ENCODE measurements around the gene TRMO.

TRMO gene, protein sequence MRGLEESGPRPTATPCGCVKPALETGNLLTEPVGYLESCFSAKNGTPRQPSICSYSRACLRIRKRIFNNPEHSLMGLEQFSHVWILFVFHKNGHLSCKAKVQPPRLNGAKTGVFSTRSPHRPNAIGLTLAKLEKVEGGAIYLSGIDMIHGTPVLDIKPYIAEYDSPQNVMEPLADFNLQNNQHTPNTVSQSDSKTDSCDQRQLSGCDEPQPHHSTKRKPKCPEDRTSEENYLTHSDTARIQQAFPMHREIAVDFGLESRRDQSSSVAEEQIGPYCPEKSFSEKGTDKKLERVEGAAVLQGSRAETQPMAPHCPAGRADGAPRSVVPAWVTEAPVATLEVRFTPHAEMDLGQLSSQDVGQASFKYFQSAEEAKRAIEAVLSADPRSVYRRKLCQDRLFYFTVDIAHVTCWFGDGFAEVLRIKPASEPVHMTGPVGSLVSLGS

DNA sequence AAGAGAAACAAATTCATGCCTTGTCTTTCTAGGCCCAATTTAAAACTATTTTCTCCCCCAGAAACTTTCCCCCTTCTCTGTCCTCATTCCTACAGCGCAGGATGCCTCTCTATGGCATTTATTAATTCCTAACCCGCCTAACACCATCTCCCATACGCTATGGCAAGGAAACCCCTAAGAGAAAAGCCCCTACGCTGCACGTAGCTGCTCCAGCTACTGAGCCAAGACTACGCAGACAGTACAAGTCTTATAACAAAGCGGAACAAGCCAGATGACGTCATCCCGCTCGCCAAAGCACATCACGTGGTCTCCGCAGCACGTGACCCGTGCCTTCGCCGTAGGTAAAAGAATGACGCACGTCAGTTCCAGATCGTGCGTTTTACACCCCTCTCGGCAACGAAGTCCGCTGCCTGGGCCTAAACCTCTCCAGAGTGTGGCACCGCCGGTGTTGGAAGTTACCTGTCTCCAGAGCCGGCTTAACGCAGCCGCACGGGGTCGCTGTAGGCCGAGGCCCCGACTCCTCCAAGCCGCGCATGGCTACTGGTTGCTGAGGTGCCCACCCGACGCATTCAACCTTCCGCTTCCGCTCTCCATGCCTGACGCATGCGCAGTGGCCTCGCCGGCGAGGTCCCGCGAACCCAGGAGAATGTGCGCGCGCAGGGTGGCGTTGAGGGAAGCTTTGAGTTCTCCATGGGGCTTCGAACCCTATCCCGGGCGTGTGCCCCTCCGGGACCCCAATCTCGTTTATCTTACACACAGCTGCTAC is at the start of gene TRMO:
Gene TRMO, minus strand, starts transcription at position 542 of the 766 bp plus-strand sequence. Its CDS starts 7 bp downstream, at position 535.
- TF ChIP-seq, protein P1, sequence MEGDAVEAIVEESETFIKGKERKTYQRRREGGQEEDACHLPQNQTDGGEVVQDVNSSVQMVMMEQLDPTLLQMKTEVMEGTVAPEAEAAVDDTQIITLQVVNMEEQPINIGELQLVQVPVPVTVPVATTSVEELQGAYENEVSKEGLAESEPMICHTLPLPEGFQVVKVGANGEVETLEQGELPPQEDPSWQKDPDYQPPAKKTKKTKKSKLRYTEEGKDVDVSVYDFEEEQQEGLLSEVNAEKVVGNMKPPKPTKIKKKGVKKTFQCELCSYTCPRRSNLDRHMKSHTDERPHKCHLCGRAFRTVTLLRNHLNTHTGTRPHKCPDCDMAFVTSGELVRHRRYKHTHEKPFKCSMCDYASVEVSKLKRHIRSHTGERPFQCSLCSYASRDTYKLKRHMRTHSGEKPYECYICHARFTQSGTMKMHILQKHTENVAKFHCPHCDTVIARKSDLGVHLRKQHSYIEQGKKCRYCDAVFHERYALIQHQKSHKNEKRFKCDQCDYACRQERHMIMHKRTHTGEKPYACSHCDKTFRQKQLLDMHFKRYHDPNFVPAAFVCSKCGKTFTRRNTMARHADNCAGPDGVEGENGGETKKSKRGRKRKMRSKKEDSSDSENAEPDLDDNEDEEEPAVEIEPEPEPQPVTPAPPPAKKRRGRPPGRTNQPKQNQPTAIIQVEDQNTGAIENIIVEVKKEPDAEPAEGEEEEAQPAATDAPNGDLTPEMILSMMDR (IDR thresholded peaks at IDR 0.05; ENCODE audit: poor library complexity, severe bottlenecking), result peak; percentile 78
- DNase-seq (ENCODE audit: low spot score) (peak; percentile 95), ATAC-seq (ENCODE audit: low read depth) (peak; percentile 83)
- peaks cover 4% of the 10 kb centered on the region for H3K4me1 ChIP-seq (ENCODE audit: insufficient read depth, poor library complexity, severe bottlenecking)
- peak within 1 kb of the TSS; percentile 78 for H3K27ac ChIP-seq (ENCODE audit: poor library complexity, severe bottlenecking)
- H3K36me3 ChIP-seq (ENCODE audit: low read depth), result no peaks in the 10 kb centered on the region
- H3K9me3 ChIP-seq (ENCODE audit: severe bottlenecking), result no peaks in the 10 kb centered on the region
- peaks cover 3% of the 10 kb centered on the region for H3K27me3 ChIP-seq (ENCODE audit: insufficient read depth, poor library complexity, severe bottlenecking)
- peak within 1 kb of the TSS; percentile 75 for H3K4me3 ChIP-seq (ENCODE audit: severe bottlenecking)

DNA sequence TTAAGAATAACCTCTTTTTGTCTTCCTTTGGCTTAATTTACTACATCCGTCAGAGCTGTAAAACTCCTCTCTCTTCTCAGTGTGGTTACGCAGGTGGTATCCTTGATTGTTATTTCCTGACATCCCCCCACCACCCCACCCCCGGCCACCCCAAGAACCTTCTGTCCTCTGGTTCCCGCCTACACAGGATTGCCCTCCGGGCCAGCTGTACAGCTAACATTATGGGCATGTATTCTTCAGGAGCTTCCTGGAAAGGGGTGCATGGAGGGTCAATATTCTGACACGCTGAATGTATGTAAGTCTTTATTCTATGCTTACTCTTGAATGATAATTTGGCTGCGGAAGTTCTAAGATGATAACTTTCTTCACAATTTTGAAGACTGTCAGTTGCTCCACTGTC is 47.9 kb upstream of the TRMO start:
- H3K4me1 ChIP-seq (ENCODE audit: insufficient read depth, poor library complexity, severe bottlenecking), result no peaks in the 10 kb centered on the region
- H3K27me3 ChIP-seq (ENCODE audit: insufficient read depth, poor library complexity, severe bottlenecking), result peaks cover 3% of the 10 kb centered on the region
- no peaks in the 10 kb centered on the region for H3K36me3 ChIP-seq (ENCODE audit: low read depth)
- no peak for ATAC-seq (ENCODE audit: low read depth)
- DNase-seq (ENCODE audit: low spot score), result no peak
- no peak overlapping the region for H3K4me3 ChIP-seq (ENCODE audit: severe bottlenecking)
- TF ChIP-seq, protein P1 (IDR thresholded peaks at IDR 0.05; ENCODE audit: poor library complexity, severe bottlenecking), result no peak
- H3K27ac ChIP-seq (ENCODE audit: poor library complexity, severe bottlenecking), result no peak overlapping the region
- H3K9me3 ChIP-seq (ENCODE audit: severe bottlenecking), result no peaks in the 10 kb centered on the region

DNA sequence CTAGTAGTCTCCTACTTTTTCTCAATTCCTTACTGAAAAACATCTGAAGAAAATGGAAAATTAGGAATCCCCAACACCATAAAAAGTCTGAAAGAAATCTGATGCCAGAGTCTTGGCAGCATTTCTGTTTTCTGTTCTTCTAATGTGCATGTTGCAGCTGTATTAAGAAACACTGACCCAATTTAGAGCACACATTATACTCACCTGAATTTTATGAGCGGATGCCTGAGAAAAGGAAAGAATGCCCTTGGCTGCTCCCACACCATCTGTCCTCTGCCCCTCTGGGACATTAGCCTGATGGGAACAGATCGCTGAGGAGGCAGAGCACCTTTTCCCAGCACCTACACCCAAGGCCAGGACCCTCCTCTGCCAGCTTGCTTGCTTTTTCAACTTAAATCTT is 46.7 kb upstream of the TRMO start:
- no peaks in the 10 kb centered on the region for H3K36me3 ChIP-seq (ENCODE audit: low read depth)
- no peak for ATAC-seq (ENCODE audit: low read depth)
- no peaks in the 10 kb centered on the region for H3K4me1 ChIP-seq (ENCODE audit: insufficient read depth, poor library complexity, severe bottlenecking)
- H3K9me3 ChIP-seq (ENCODE audit: severe bottlenecking), result no peaks in the 10 kb centered on the region
- no peak overlapping the region for H3K27ac ChIP-seq (ENCODE audit: poor library complexity, severe bottlenecking)
- DNase-seq (ENCODE audit: low spot score), result no peak
- TF ChIP-seq, protein P1 (IDR thresholded peaks at IDR 0.05; ENCODE audit: poor library complexity, severe bottlenecking), result no peak
- H3K4me3 ChIP-seq (ENCODE audit: severe bottlenecking), result no peak overlapping the region
- H3K27me3 ChIP-seq (ENCODE audit: insufficient read depth, poor library complexity, severe bottlenecking), result peaks cover 3% of the 10 kb centered on the region

DNA sequence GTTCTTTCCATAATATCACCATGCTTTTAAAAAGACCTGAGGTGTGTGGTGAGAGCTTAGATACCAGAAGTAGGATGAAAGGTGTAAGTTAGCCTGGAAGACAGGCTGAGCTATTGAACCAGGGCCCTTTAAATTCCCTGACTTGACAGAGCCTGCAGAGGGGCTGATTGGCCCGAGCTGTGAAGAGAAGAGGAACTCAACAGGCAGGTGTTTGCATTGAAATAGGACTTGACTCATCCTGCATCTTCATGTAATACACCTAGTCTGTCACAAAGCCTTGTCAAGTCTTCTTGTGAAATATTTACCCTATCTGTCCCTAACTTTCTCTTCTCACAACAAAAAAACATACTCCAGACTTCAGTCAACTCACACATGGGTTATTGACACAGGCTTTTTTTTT is 44.2 kb upstream of the TRMO start:
- Histone ChIP-seq H3K4me3 (ENCODE audit: severe bottlenecking) (no peak overlapping the region), H3K27me3 (ENCODE audit: insufficient read depth, poor library complexity, severe bottlenecking) (no peaks in the 10 kb centered on the region), H3K4me1 (ENCODE audit: insufficient read depth, poor library complexity, severe bottlenecking) (no peaks in the 10 kb centered on the region), H3K9me3 (ENCODE audit: severe bottlenecking) (no peaks in the 10 kb centered on the region), H3K36me3 (ENCODE audit: low read depth) (no peaks in the 10 kb centered on the region), H3K27ac (ENCODE audit: poor library complexity, severe bottlenecking) (no peak overlapping the region)
- 0 out of 3 replicates have a peak, but pooled peaks have one; percentile 29 for ATAC-seq (ENCODE audit: low read depth)
- DNase-seq (ENCODE audit: low spot score), result no peak
- TF ChIP-seq, protein P1 (IDR thresholded peaks at IDR 0.05; ENCODE audit: poor library complexity, severe bottlenecking), result no peak
